Glutamatergic neuron (in vitro differentiated cells): ENCODE results near the gene SAA1. TPM values are rescaled to one million over a fixed set of nuclear protein-coding genes. Genes with fewer than 3 reads are reported as not detected.
"Not testable (repeated sequence)": the region's sequence is repeated elsewhere in the genome, so short reads cannot be mapped to it uniquely, and the experiment has no call there.

ENCODE experiments used
- DNase-seq: peaks from one replicate; pipeline ENCODE4 v3.0.0; 2022
- H3K27ac Mint-ChIP-seq: one replicate; pipeline ENCODE4 v1.8.0; 2020; ENCODE audit warnings: mild to moderate bottlenecking, mixed read lengths, inconsistent platforms; ENCODE audit not compliant: unreplicated experiment
- H3K27me3 Mint-ChIP-seq: one replicate; pipeline ENCODE4 v1.8.0; 2020; ENCODE audit warnings: mild to moderate bottlenecking, moderate library complexity, mixed read lengths, inconsistent platforms; ENCODE audit not compliant: unreplicated experiment
- H3K36me3 Mint-ChIP-seq: one replicate; pipeline ENCODE4 v1.8.0; 2020; ENCODE audit warnings: mild to moderate bottlenecking, mixed read lengths, inconsistent platforms; ENCODE audit not compliant: unreplicated experiment
- H3K4me1 Mint-ChIP-seq: one replicate; pipeline ENCODE4 v1.8.0; 2020; ENCODE audit warnings: mild to moderate bottlenecking, low read depth, mixed read lengths, inconsistent platforms; ENCODE audit not compliant: unreplicated experiment
- H3K4me3 Mint-ChIP-seq: one replicate; pipeline ENCODE4 v1.8.0; 2020; ENCODE audit warnings: mild to moderate bottlenecking, mixed read lengths, inconsistent platforms; ENCODE audit not compliant: unreplicated experiment
- H3K9me3 Mint-ChIP-seq: one replicate; pipeline ENCODE4 v1.8.0; 2020; ENCODE audit warnings: mild to moderate bottlenecking, moderate library complexity, mixed read lengths, inconsistent platforms; ENCODE audit not compliant: unreplicated experiment
- CTCF ChIP-seq: fragments of 200-600 bp; sonication (generic); IDR thresholded peaks from one replicate; pipeline ENCODE4 v1.5.0; 2021; ENCODE audit not compliant: partially characterized antibody, unreplicated experiment
- total RNA-seq: library from RNA; stranded (reverse); fragmentation: NEBNext Ultra II Directional; extraction: Animal tissue kit (Norgen Biotek cat#: 25700); gene quantifications from one replicate; pipeline ENCODE4 v1.2.1, GENCODE V29; 2021; ENCODE audit not compliant: unreplicated experiment

The SAA1 gene
- total RNA-seq, 1 donor from 2014 or later: not detected

- TF ChIP-seq CTCF: no peak
- DNase-seq: no peak
- Mint-ChIP-seq H3K27me3 (no peaks in the 10 kb centered on the region), H3K4me1 (no peaks in the 10 kb centered on the region), H3K9me3 (no peaks in the 10 kb centered on the region), H3K27ac (no peak overlapping the region), H3K4me3 (no peak overlapping the region), H3K36me3 (no peaks in the 10 kb centered on the region)
These were observed 4.3 kb upstream of the SAA1 start for GRCh38 chr11:18261721-18262120.

- not testable (repeated sequence) for H3K27me3 Mint-ChIP-seq, H3K9me3 Mint-ChIP-seq, H3K4me1 Mint-ChIP-seq, DNase-seq, H3K27ac Mint-ChIP-seq, H3K4me3 Mint-ChIP-seq, H3K36me3 Mint-ChIP-seq
These were observed 3.2 kb upstream of the SAA1 start for GRCh38 chr11:18262681-18263350.

DNA sequence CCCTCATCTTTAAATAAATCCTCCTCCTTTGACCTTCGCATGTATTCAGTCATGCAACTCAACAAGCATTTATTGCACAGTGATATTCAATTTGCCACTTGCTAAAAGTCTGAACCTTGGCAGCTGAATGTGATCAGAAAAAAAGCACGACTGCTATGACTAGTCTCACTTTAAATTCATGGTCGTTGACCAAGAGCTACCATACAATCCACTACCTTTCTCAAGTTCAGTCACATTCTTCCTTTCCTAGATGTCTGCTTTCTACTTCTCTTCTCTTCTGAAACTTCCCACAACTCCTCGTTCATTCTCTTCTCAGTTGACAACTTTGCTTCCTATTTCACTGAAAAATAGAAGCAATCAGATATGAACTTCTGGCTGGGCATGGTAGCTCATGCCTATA is 2.0 kb upstream of the SAA1 start:
- no peaks in the 10 kb centered on the region for H3K4me1 Mint-ChIP-seq
- TF ChIP-seq CTCF: no peak

GRCh38 chr11:18264677-18265555 is 1.1 kb upstream of the SAA1 start:
- Mint-ChIP-seq H3K4me3 (no peak overlapping the region), H3K27ac (no peak overlapping the region), H3K9me3 (no peaks in the 10 kb centered on the region), H3K4me1 (no peaks in the 10 kb centered on the region), H3K36me3 (no peaks in the 10 kb centered on the region), H3K27me3 (no peaks in the 10 kb centered on the region)
- TF ChIP-seq CTCF: no peak
- no peak for DNase-seq

More for the DNA sequence above, 2.0 kb upstream of the SAA1 start:
- Mint-ChIP-seq H3K27me3 (no peaks in the 10 kb centered on the region), H3K27ac (no peak overlapping the region), H3K9me3 (no peaks in the 10 kb centered on the region), H3K36me3 (no peaks in the 10 kb centered on the region), H3K4me3 (no peak overlapping the region)
- DNase-seq: no peak

GRCh38 chr11:18267335-18268133 is 1.5 kb downstream of the SAA1 start:
- DNase-seq, H3K36me3 Mint-ChIP-seq, H3K9me3 Mint-ChIP-seq, H3K27me3 Mint-ChIP-seq, H3K4me1 Mint-ChIP-seq, H3K27ac Mint-ChIP-seq, H3K4me3 Mint-ChIP-seq: not testable (repeated sequence)

- H3K4me1 Mint-ChIP-seq, H3K27me3 Mint-ChIP-seq, DNase-seq, H3K27ac Mint-ChIP-seq, H3K9me3 Mint-ChIP-seq, H3K36me3 Mint-ChIP-seq, H3K4me3 Mint-ChIP-seq: not testable (repeated sequence)
These were observed 3.2 kb downstream of the SAA1 start for GRCh38 chr11:18269252-18269651.
